Nephron (organoid): ENCODE measurements around the gene PGP.

Experiments
- H3K27ac Mint-ChIP-seq, 3 experiments: 2 replicates each; pipeline ENCODE4 v1.8.0; 2020; ENCODE audit warnings: mixed read lengths in 3 of 3, mild to moderate bottlenecking in 2 of 3, moderate library complexity in 1 of 3
- H3K27me3 Mint-ChIP-seq: 2 replicates; pipeline ENCODE4 v1.8.0; 2021; ENCODE audit warnings: low read depth, mild to moderate bottlenecking, moderate library complexity, mixed read lengths
- H3K36me3 Mint-ChIP-seq: 2 replicates; pipeline ENCODE4 v1.8.0; 2020; ENCODE audit warnings: low read depth, mixed read lengths
- H3K4me1 Mint-ChIP-seq: 2 replicates; pipeline ENCODE4 v1.8.0; 2020; ENCODE audit warnings: mixed read lengths
- H3K4me3 Mint-ChIP-seq, 3 experiments: 2 replicates each; pipeline ENCODE4 v1.8.0; 2020; ENCODE audit warnings: mild to moderate bottlenecking in 3 of 3, mixed read lengths in 3 of 3, moderate library complexity in 2 of 3
- H3K9me3 Mint-ChIP-seq: 2 replicates; pipeline ENCODE4 v1.8.0; 2020; ENCODE audit warnings: mixed read lengths
- CTCF ChIP-seq, 3 experiments: fragments of 200-600 bp; sonication (generic); IDR thresholded peaks; one replicate each; pipeline ENCODE4 v1.5.0; 2021; ENCODE audit warnings: antibody characterized with exemption in 3 of 3; ENCODE audit not compliant: unreplicated experiment in 3 of 3

Gene PGP

GRCh38 chr16:2186505-2186904, 28.1 kb downstream of the PGP start:
- no peak overlapping the region for H3K4me3 Mint-ChIP-seq
- no peak overlapping the region for H3K27ac Mint-ChIP-seq
- H3K9me3 Mint-ChIP-seq = no peaks in the 10 kb centered on the region
- TF ChIP-seq CTCF (IDR thresholded peaks at IDR 0.05; ENCODE audit: unreplicated experiment in 3 of 3) = no peak
- no peaks in the 10 kb centered on the region for H3K27me3 Mint-ChIP-seq
- no peaks in the 10 kb centered on the region for H3K36me3 Mint-ChIP-seq
- no peaks in the 10 kb centered on the region for H3K4me1 Mint-ChIP-seq

DNA sequence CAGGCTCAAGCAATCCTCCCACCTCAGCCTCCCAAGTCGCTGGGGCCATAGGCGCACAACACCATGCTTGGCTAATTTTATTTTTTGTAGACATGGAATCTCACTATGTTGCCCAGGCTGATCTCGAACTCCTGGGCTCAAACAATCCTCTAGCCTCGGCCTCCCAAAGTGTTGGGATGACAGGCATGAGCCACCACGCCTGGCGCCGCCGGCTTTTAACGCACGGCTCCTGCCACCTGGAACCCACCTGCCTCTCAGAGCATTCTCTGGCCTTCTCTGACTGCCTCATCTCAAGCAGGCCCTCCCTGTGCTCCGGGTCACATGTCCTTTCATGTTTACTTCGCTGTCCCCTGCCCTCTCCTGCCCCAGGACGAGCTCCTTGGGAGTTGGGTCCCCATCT, 28.6 kb downstream of the PGP start:
- no peaks in the 10 kb centered on the region for H3K4me1 Mint-ChIP-seq
- TF ChIP-seq CTCF (IDR thresholded peaks at IDR 0.05; ENCODE audit: unreplicated experiment in 3 of 3) = no peak
- no peaks in the 10 kb centered on the region for H3K9me3 Mint-ChIP-seq
- no peak overlapping the region for H3K27ac Mint-ChIP-seq
- no peaks in the 10 kb centered on the region for H3K27me3 Mint-ChIP-seq
- H3K4me3 Mint-ChIP-seq = no peak overlapping the region
- H3K36me3 Mint-ChIP-seq = no peaks in the 10 kb centered on the region

DNA sequence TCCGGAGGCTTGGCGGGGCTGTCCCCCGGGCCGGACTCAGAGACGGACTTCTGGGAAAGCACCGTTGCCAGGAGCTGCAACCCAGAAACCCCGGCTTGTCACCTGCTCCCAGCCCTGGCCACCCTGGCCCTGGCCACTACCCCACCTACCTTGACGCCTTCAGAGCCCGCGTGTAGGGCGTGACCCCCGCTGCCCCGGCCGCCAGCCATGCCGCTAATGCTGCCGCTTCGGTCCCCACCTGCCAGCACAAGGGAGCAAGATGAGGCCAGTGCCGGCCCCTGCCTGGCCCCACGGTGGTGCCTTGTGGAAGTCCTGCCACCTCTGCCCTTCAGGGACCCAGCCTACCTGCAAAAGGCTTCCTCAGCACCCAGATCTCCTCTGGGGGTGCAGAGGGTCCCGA, 29.7 kb downstream of the PGP start:
- H3K4me3 Mint-ChIP-seq = no peak overlapping the region
- TF ChIP-seq CTCF (IDR thresholded peaks at IDR 0.05; ENCODE audit: unreplicated experiment in 3 of 3) = no peak
- H3K27ac Mint-ChIP-seq = no peak overlapping the region
- no peaks in the 10 kb centered on the region for H3K4me1 Mint-ChIP-seq
- H3K27me3 Mint-ChIP-seq = no peaks in the 10 kb centered on the region
- no peaks in the 10 kb centered on the region for H3K36me3 Mint-ChIP-seq
- no peaks in the 10 kb centered on the region for H3K9me3 Mint-ChIP-seq

- H3K36me3 Mint-ChIP-seq = no peaks in the 10 kb centered on the region
- H3K4me1 Mint-ChIP-seq = no peaks in the 10 kb centered on the region
- no peak for TF ChIP-seq CTCF (IDR thresholded peaks at IDR 0.05; ENCODE audit: unreplicated experiment in 3 of 3)
- H3K27me3 Mint-ChIP-seq = no peaks in the 10 kb centered on the region
- no peak overlapping the region for H3K4me3 Mint-ChIP-seq
- no peaks in the 10 kb centered on the region for H3K9me3 Mint-ChIP-seq
- no peak overlapping the region for H3K27ac Mint-ChIP-seq
Observed at GRCh38 chr16:2184346-2184745, 30.3 kb downstream of the PGP start.

DNA sequence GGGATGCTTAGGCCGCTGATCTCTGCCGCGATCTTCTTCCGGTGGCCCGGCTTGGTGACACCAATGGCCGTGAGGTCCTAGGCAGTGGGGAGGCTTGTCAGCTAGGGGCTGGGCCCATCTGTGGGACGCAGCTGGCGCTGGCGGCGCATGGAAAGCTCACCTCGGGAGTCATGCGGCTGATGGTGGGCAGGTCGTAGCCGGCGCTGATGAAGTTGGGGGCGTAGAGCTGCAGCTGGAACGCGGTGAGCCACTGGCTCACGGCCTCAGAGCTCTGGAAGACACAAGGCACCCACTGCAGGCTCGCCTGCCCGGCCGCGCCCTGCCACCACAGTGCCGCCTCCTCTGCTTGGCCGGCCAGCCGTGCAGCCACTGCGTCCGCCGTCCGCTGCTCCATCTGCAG, 31.0 kb downstream of the PGP start:
- Mint-ChIP-seq H3K27ac (no peak overlapping the region), H3K4me3 (no peak overlapping the region), H3K9me3 (no peaks in the 10 kb centered on the region), H3K4me1 (no peaks in the 10 kb centered on the region), H3K36me3 (no peaks in the 10 kb centered on the region), H3K27me3 (no peaks in the 10 kb centered on the region)
- no peak for TF ChIP-seq CTCF (IDR thresholded peaks at IDR 0.05; ENCODE audit: unreplicated experiment in 3 of 3)

GRCh38 chr16:2181952-2182351, 32.7 kb downstream of the PGP start:
- TF ChIP-seq CTCF (IDR thresholded peaks at IDR 0.05; ENCODE audit: unreplicated experiment in 3 of 3) = no peak
- no peak overlapping the region for H3K27ac Mint-ChIP-seq
- H3K27me3 Mint-ChIP-seq = no peaks in the 10 kb centered on the region
- no peak overlapping the region for H3K4me3 Mint-ChIP-seq
- no peaks in the 10 kb centered on the region for H3K36me3 Mint-ChIP-seq
- no peaks in the 10 kb centered on the region for H3K4me1 Mint-ChIP-seq
- no peaks in the 10 kb centered on the region for H3K9me3 Mint-ChIP-seq
